HG03575 (cell line): ENCODE data around the gene CSMD2.

Source experiments
- ATAC-seq: cut with Tn5 transposase; IDR thresholded peaks from one replicate; pipeline ENCODE4 v1.9.1; 2021; ENCODE audit not compliant: unreplicated experiment, insufficient number of reproducible peaks, low FRiP score; ENCODE audit errors: extremely low read depth

Gene CSMD2

GRCh38 chr1:33982419-33982818 lies 182.6 kb downstream of the CSMD2 start:
- no peak for ATAC-seq

GRCh38 chr1:33979341-33979740 lies 185.7 kb downstream of the CSMD2 start:
- ATAC-seq = no peak

GRCh38 chr1:33975961-33976360 lies 189.1 kb downstream of the CSMD2 start:
- ATAC-seq = no peak

- no peak for ATAC-seq
Observed at GRCh38 chr1:33973799-33974545, 191.1 kb downstream of the CSMD2 start.

GRCh38 chr1:33972676-33973395 lies 192.2 kb downstream of the CSMD2 start:
- no peak for ATAC-seq

- no peak for ATAC-seq
Observed at GRCh38 chr1:33971913-33972312, 193.1 kb downstream of the CSMD2 start.

- ATAC-seq = no peak
Observed at GRCh38 chr1:33971018-33971710, 193.9 kb downstream of the CSMD2 start.

- ATAC-seq = no peak
Observed at GRCh38 chr1:33970148-33970825, 194.7 kb downstream of the CSMD2 start.

- ATAC-seq = no peak
Observed at GRCh38 chr1:33966346-33967141, 198.5 kb downstream of the CSMD2 start.

GRCh38 chr1:33965086-33965485 lies 199.9 kb downstream of the CSMD2 start:
- ATAC-seq = no peak

GRCh38 chr1:33962061-33962460 lies 203.0 kb downstream of the CSMD2 start:
- no peak for ATAC-seq

- ATAC-seq = no peak
Observed at GRCh38 chr1:33960188-33960895, 204.7 kb downstream of the CSMD2 start.

GRCh38 chr1:33957854-33958253 lies 207.2 kb downstream of the CSMD2 start:
- no peak for ATAC-seq

- ATAC-seq = no peak
Observed at GRCh38 chr1:33955096-33955495, 209.9 kb downstream of the CSMD2 start.

GRCh38 chr1:33949570-33949969 lies 215.5 kb downstream of the CSMD2 start:
- ATAC-seq = no peak

GRCh38 chr1:33948291-33948690 lies 216.7 kb downstream of the CSMD2 start:
- no peak for ATAC-seq

- no peak for ATAC-seq
Observed at GRCh38 chr1:33946836-33947235, 218.2 kb downstream of the CSMD2 start.

GRCh38 chr1:33944846-33945245 lies 220.2 kb downstream of the CSMD2 start:
- ATAC-seq = no peak
